ENCODE measurements around the gene IFNAR2. TPM values are rescaled to one million over a fixed set of nuclear protein-coding genes. Genes with fewer than 3 reads are reported as not detected.
"Not testable (repeated sequence)": the region's sequence is repeated elsewhere in the genome, so short reads cannot be mapped to it uniquely, and the experiment has no call there.

IFNAR2 gene
- total RNA-seq, 2 donors from 2014 or later: 30.5 to 30.7 TPM

DNA sequence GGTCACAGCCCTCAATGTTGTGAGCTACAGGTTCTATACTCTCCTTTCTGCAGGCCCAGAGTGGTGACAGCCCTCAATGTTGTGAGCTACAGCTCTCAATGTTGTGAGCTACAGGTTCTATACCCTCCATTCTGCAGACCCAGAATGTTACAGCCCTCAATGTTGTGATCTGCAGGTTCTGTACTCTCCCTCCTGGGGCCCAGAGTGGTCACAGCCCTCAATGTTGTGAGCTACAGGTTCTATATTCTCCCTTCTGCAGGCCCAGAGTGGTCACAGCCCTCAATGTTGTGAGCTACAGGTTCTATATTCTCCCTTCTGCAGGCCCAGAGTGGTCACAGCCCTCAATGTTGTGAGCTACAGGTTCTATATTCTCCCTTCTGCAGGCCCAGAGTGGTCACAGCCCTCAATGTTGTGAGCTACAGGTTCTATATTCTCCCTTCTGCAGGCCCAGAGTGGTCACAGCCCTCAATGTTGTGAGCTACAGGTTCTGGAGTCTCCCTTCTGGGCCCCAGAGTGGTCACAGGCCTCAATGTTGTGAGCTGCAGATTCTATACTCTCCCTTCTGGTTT lies 9.9 kb downstream of the IFNAR2 start:
- peaks cover 83% of the 10 kb centered on the region for H3K4me1 Mint-ChIP-seq (ENCODE audit: low read depth)
- not testable (repeated sequence) for H3K27me3 Mint-ChIP-seq (ENCODE audit: low read depth); H3K9me3 Mint-ChIP-seq; ATAC-seq (replicated peaks in 1 of 2); DNase-seq
- peaks cover 8 to 13% of the 10 kb centered on the region in 2 donors for H3K36me3 Mint-ChIP-seq (ENCODE audit: insufficient read depth in 2 of 2)
- peak overlapping the region; percentile 72 for H3K27ac Mint-ChIP-seq
- H3K4me3 Mint-ChIP-seq: peak overlapping the region; percentile 62 to 81

GRCh38 chr21:33240404-33240803 lies 10.7 kb downstream of the IFNAR2 start:
- peaks cover 12 to 20% of the 10 kb centered on the region in 2 donors for H3K36me3 Mint-ChIP-seq (ENCODE audit: insufficient read depth in 2 of 2)

GRCh38 chr21:33241846-33242245 lies 12.1 kb downstream of the IFNAR2 start:
- Mint-ChIP-seq H3K9me3 (no peaks in the 10 kb centered on the region), H3K27me3 (ENCODE audit: low read depth) (no peaks in the 10 kb centered on the region), H3K4me3 (peak overlapping the region in 1 of 2 donors; percentile 29), H3K4me1 (ENCODE audit: low read depth) (peaks cover 94% of the 10 kb centered on the region), H3K36me3 (ENCODE audit: insufficient read depth in 2 of 2) (peaks cover 20 to 31% of the 10 kb centered on the region in 2 donors), H3K27ac (peak overlapping the region; percentile 69)
- no peak for ATAC-seq (replicated peaks in 1 of 2)
- DNase-seq: no peak

More at GRCh38 chr21:33240404-33240803, 10.7 kb downstream of the IFNAR2 start:
- no peak for DNase-seq
- H3K27me3 Mint-ChIP-seq (ENCODE audit: low read depth): no peaks in the 10 kb centered on the region
- H3K9me3 Mint-ChIP-seq: no peaks in the 10 kb centered on the region
- peaks cover 88% of the 10 kb centered on the region for H3K4me1 Mint-ChIP-seq (ENCODE audit: low read depth)
- peak overlapping the region; percentile 72 for H3K27ac Mint-ChIP-seq
- peak overlapping the region in 1 of 2 donors; percentile 60 for H3K4me3 Mint-ChIP-seq
- ATAC-seq (replicated peaks in 1 of 2): no peak

DNA sequence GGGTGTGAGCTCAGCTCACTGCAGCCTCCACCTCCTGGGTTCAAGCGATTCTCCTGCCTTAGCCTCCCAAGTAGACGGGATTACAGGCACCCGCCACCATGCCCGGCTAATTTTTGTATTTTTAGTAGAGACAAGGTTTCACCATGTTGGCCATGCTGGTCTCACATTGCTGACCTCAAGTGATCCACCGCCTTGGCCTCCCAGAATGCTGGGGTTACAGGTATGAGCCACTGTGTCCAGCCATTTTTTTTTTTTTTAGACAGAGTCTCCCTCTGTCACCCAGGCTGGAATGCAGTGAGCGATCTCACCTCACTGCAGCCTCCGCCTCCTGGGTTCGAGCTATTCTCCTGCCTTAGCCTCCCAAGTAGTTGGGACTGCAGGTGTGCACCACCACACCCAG lies 13.1 kb downstream of the IFNAR2 start:
- not testable (repeated sequence) for H3K9me3 Mint-ChIP-seq; H3K27ac Mint-ChIP-seq; H3K27me3 Mint-ChIP-seq (ENCODE audit: low read depth); DNase-seq; H3K4me3 Mint-ChIP-seq; ATAC-seq (replicated peaks in 1 of 2)
- Mint-ChIP-seq H3K36me3 (ENCODE audit: insufficient read depth in 2 of 2) (peaks cover 23 to 40% of the 10 kb centered on the region in 2 donors), H3K4me1 (ENCODE audit: low read depth) (peaks cover 94% of the 10 kb centered on the region)

GRCh38 chr21:33244082-33244778 lies 14.5 kb downstream of the IFNAR2 start:
- no peaks in the 10 kb centered on the region for H3K9me3 Mint-ChIP-seq
- H3K4me1 Mint-ChIP-seq (ENCODE audit: low read depth): peaks cover 93% of the 10 kb centered on the region
- H3K36me3 Mint-ChIP-seq (ENCODE audit: insufficient read depth in 2 of 2): peaks cover 27 to 50% of the 10 kb centered on the region in 2 donors
- peak; percentile 37 to 41 for ATAC-seq (replicated peaks in 1 of 2)
- H3K4me3 Mint-ChIP-seq: peak overlapping the region; percentile 77 to 85
- H3K27me3 Mint-ChIP-seq (ENCODE audit: low read depth): no peaks in the 10 kb centered on the region
- DNase-seq: no peak
- H3K27ac Mint-ChIP-seq: peak overlapping the region; percentile 67

- H3K9me3 Mint-ChIP-seq: no peaks in the 10 kb centered on the region
- ATAC-seq (replicated peaks in 1 of 2): peak; percentile 46 to 63
- peaks cover 30 to 53% of the 10 kb centered on the region in 2 donors for H3K36me3 Mint-ChIP-seq (ENCODE audit: insufficient read depth in 2 of 2)
- no peak for DNase-seq
- H3K27ac Mint-ChIP-seq: peak overlapping the region; percentile 67
- no peaks in the 10 kb centered on the region for H3K27me3 Mint-ChIP-seq (ENCODE audit: low read depth)
- H3K4me1 Mint-ChIP-seq (ENCODE audit: low read depth): peaks cover 90% of the 10 kb centered on the region
- peak overlapping the region; percentile 77 to 85 for H3K4me3 Mint-ChIP-seq
These were observed 15.0 kb downstream of the IFNAR2 start for GRCh38 chr21:33244779-33245105.

- Mint-ChIP-seq H3K4me1 (ENCODE audit: low read depth) (peaks cover 84% of the 10 kb centered on the region), H3K27me3 (ENCODE audit: low read depth) (no peaks in the 10 kb centered on the region), H3K27ac (peak overlapping the region; percentile 67), H3K36me3 (ENCODE audit: insufficient read depth in 2 of 2) (peaks cover 31 to 56% of the 10 kb centered on the region in 2 donors), H3K9me3 (no peaks in the 10 kb centered on the region), H3K4me3 (peak overlapping the region in 1 of 2 donors; percentile 85)
- ATAC-seq (replicated peaks in 1 of 2): no peak
- no peak for DNase-seq
These were observed 15.7 kb downstream of the IFNAR2 start for GRCh38 chr21:33245289-33245918.

- no peaks in the 10 kb centered on the region for H3K9me3 Mint-ChIP-seq
- peak overlapping the region; percentile 8 to 31 for H3K4me3 Mint-ChIP-seq
- H3K4me1 Mint-ChIP-seq (ENCODE audit: low read depth): peaks cover 73% of the 10 kb centered on the region
- peaks cover 38 to 66% of the 10 kb centered on the region in 2 donors for H3K36me3 Mint-ChIP-seq (ENCODE audit: insufficient read depth in 2 of 2)
- H3K27ac Mint-ChIP-seq: no peak overlapping the region
- DNase-seq: no peak
- H3K27me3 Mint-ChIP-seq (ENCODE audit: low read depth): no peaks in the 10 kb centered on the region
- ATAC-seq (replicated peaks in 1 of 2): no peak
These were observed 16.8 kb downstream of the IFNAR2 start for GRCh38 chr21:33246506-33246905.

DNA sequence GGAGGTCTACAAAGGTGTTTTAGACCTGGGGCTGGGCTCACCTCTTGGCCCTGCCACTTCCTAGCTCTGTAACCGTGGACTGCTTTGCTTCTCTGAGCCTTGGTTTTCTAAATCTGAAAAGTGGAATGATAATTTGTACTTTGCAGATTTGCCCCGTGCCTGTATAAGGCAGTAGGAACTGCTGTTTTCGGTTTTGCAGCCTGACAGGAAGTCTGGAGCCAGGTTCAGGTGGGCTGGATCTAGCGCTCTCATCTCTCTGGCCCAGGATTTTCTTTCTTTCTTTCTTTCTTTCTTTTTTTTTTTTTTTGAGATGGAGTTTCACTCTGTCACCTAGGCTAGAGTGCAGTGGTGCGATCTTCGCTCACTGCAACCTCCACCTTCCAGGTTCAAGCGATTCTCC lies 17.2 kb downstream of the IFNAR2 start:
- no peak for DNase-seq
- peak overlapping the region; percentile 8 to 31 for H3K4me3 Mint-ChIP-seq
- no peaks in the 10 kb centered on the region for H3K27me3 Mint-ChIP-seq (ENCODE audit: low read depth)
- no peak for ATAC-seq (replicated peaks in 1 of 2)
- H3K27ac Mint-ChIP-seq: peak overlapping the region; percentile 15
- no peaks in the 10 kb centered on the region for H3K9me3 Mint-ChIP-seq
- peaks cover 38 to 64% of the 10 kb centered on the region in 2 donors for H3K36me3 Mint-ChIP-seq (ENCODE audit: insufficient read depth in 2 of 2)
- H3K4me1 Mint-ChIP-seq (ENCODE audit: low read depth): peaks cover 69% of the 10 kb centered on the region

DNA sequence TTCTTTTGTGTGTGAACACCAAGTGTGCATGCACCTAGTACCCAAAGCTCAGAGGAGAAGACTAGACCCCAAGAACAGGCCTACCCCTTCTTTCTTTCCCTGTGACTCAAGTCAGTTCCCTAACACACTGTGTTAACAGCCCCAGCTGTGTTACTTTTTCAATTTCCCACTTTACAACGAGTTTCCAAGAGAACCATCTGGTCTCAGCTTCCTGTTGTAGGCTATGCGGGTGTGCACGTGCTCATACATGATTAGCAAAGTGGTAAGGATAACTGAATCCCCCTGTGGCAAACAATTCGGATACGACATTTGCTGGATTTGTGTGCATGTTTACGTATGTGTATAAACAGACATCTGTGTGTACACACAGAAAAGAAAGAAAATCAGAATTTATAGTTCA lies 17.9 kb downstream of the IFNAR2 start:
- H3K36me3 Mint-ChIP-seq (ENCODE audit: insufficient read depth in 2 of 2): peaks cover 38 to 61% of the 10 kb centered on the region in 2 donors
- H3K4me3 Mint-ChIP-seq: peak overlapping the region; percentile 8 to 33
- peaks cover 70% of the 10 kb centered on the region for H3K4me1 Mint-ChIP-seq (ENCODE audit: low read depth)
- ATAC-seq (replicated peaks in 1 of 2) (no peak), DNase-seq (no peak)
- no peaks in the 10 kb centered on the region for H3K27me3 Mint-ChIP-seq (ENCODE audit: low read depth)
- H3K9me3 Mint-ChIP-seq: no peaks in the 10 kb centered on the region
- H3K27ac Mint-ChIP-seq: peak overlapping the region; percentile 64

DNA sequence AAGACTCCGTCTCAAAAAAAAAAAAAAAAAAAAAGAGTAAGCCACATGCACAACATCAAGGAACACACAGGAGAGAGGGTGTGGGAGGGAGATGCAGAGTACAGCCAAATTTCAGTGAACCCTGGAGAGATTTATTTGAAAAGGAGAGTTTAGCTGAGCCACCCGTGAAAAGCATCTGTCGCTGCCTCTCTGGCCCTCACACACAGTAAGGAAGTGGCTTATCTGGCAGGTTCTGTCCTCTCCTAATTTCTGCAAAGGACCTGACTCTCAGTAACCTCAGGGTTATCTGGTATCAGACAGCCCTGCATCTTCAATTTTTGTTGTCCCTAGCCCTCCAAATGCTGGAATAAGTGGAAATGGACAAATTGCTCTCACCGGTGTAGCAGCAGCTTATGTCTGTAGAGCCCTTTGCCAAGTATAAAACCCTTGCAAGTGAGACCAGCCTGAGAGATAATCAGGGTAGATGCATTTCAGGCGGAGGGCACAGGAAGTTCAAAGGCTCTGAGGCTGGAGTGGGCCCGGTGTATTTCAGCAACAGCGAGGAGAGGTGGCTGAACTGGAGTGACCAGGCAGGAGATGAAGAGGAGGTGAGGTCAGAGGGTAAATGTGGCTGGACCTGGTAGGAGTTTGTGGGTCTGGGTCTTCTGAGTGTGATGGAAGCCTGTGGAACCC lies 19.7 kb downstream of the IFNAR2 start:
- Mint-ChIP-seq H3K27ac (no peak overlapping the region), H3K4me3 (no peak overlapping the region), H3K36me3 (ENCODE audit: insufficient read depth in 2 of 2) (peaks cover 35 to 60% of the 10 kb centered on the region in 2 donors), H3K9me3 (no peaks in the 10 kb centered on the region), H3K4me1 (ENCODE audit: low read depth) (peaks cover 61% of the 10 kb centered on the region), H3K27me3 (ENCODE audit: low read depth) (no peaks in the 10 kb centered on the region)
- ATAC-seq (replicated peaks in 1 of 2) (no peak), DNase-seq (no peak)

GRCh38 chr21:33251119-33251518 lies 21.4 kb downstream of the IFNAR2 start:
- Mint-ChIP-seq H3K4me1 (ENCODE audit: low read depth) (peaks cover 62% of the 10 kb centered on the region), H3K9me3 (no peaks in the 10 kb centered on the region), H3K36me3 (ENCODE audit: insufficient read depth in 2 of 2) (peaks cover 29 to 51% of the 10 kb centered on the region in 2 donors), H3K27ac (peak overlapping the region; percentile 2), H3K27me3 (ENCODE audit: low read depth) (no peaks in the 10 kb centered on the region), H3K4me3 (no peak overlapping the region)
- ATAC-seq (replicated peaks in 1 of 2) (no peak), DNase-seq (no peak)

GRCh38 chr21:33253382-33253781 lies 23.6 kb downstream of the IFNAR2 start:
- peaks cover 57% of the 10 kb centered on the region for H3K4me1 Mint-ChIP-seq (ENCODE audit: low read depth)
- DNase-seq; H3K9me3 Mint-ChIP-seq; H3K27ac Mint-ChIP-seq; H3K27me3 Mint-ChIP-seq (ENCODE audit: low read depth); ATAC-seq (replicated peaks in 1 of 2); H3K4me3 Mint-ChIP-seq: not testable (repeated sequence)
- H3K36me3 Mint-ChIP-seq (ENCODE audit: insufficient read depth in 2 of 2): peaks cover 31 to 48% of the 10 kb centered on the region in 2 donors
